ENCODE results near the gene IL18RAP. TPM values are rescaled to one million over a fixed set of nuclear protein-coding genes. Genes with fewer than 3 reads are reported as not detected.

IL18RAP gene
- total RNA-seq, 1 donor from 2014 or later, result 1.2 TPM

- no peak for TF ChIP-seq CTCF (conservative IDR thresholded peaks at IDR 0.05)
- no peak for DNase-seq (ENCODE audit: extremely low spot score, unreplicated experiment)
- Mint-ChIP-seq H3K4me3 (no peak overlapping the region), H3K36me3 (no peaks in the 10 kb centered on the region), H3K4me1 (ENCODE audit: unreplicated experiment) (no peaks in the 10 kb centered on the region), H3K9me3 (no peaks in the 10 kb centered on the region), H3K27me3 (no peaks in the 10 kb centered on the region), H3K27ac (no peak overlapping the region)
These were observed 47.2 kb downstream of the IL18RAP start for GRCh38 chr2:102470168-102470567.

GRCh38 chr2:102473020-102473419, 50.1 kb downstream of the IL18RAP start, which contains the start of gene SLC9A4:
TSS of gene SLC9A4 (plus strand) at chr2:102473226. CDS start at chr2:102473760, 534 bp downstream.
- Mint-ChIP-seq H3K27ac (no peak within 1 kb of the TSS), H3K4me3 (peak within 1 kb of the TSS; percentile 26), H3K9me3 (no peaks in the 10 kb centered on the region), H3K4me1 (ENCODE audit: unreplicated experiment) (no peaks in the 10 kb centered on the region), H3K36me3 (no peaks in the 10 kb centered on the region), H3K27me3 (peaks cover 4% of the 10 kb centered on the region)
- DNase-seq (ENCODE audit: extremely low spot score, unreplicated experiment), result no peak
- TF ChIP-seq CTCF (conservative IDR thresholded peaks at IDR 0.05), result peak; percentile 95

GRCh38 chr2:102473631-102474030, 50.7 kb downstream of the IL18RAP start:
- H3K4me3 Mint-ChIP-seq, result no peak overlapping the region
- H3K4me1 Mint-ChIP-seq (ENCODE audit: unreplicated experiment), result no peaks in the 10 kb centered on the region
- no peaks in the 10 kb centered on the region for H3K9me3 Mint-ChIP-seq
- no peak for DNase-seq (ENCODE audit: extremely low spot score, unreplicated experiment)
- peaks cover 4% of the 10 kb centered on the region for H3K27me3 Mint-ChIP-seq
- no peak overlapping the region for H3K27ac Mint-ChIP-seq
- H3K36me3 Mint-ChIP-seq, result no peaks in the 10 kb centered on the region
- no peak for TF ChIP-seq CTCF (conservative IDR thresholded peaks at IDR 0.05)

GRCh38 chr2:102474785-102475184, 51.8 kb downstream of the IL18RAP start:
- no peak for DNase-seq (ENCODE audit: extremely low spot score, unreplicated experiment)
- TF ChIP-seq CTCF (conservative IDR thresholded peaks at IDR 0.05), result no peak
- peak overlapping the region; percentile 17 for H3K4me3 Mint-ChIP-seq
- no peaks in the 10 kb centered on the region for H3K9me3 Mint-ChIP-seq
- no peaks in the 10 kb centered on the region for H3K36me3 Mint-ChIP-seq
- no peaks in the 10 kb centered on the region for H3K4me1 Mint-ChIP-seq (ENCODE audit: unreplicated experiment)
- peaks cover 4% of the 10 kb centered on the region for H3K27me3 Mint-ChIP-seq
- no peak overlapping the region for H3K27ac Mint-ChIP-seq

- Mint-ChIP-seq H3K27me3 (peaks cover 4% of the 10 kb centered on the region), H3K9me3 (no peaks in the 10 kb centered on the region), H3K4me1 (ENCODE audit: unreplicated experiment) (no peaks in the 10 kb centered on the region), H3K27ac (no peak overlapping the region), H3K4me3 (no peak overlapping the region), H3K36me3 (no peaks in the 10 kb centered on the region)
- TF ChIP-seq CTCF (conservative IDR thresholded peaks at IDR 0.05), result no peak
- no peak for DNase-seq (ENCODE audit: extremely low spot score, unreplicated experiment)
These were observed 55.9 kb downstream of the IL18RAP start for GRCh38 chr2:102478686-102479470.

All from type B pancreatic cell (in vitro differentiated cells).